Epithelial cell of esophagus (primary cell): ENCODE measurements around the gene SHANK3.

ENCODE experiments used
- DNase-seq: peaks from one replicate; pipeline ENCODE4 v3.0.0; 2010; ENCODE audit warnings: low read depth
- H3K4me3 ChIP-seq: 2 replicates; pipeline ENCODE4 v1.5.1; 2011; ENCODE audit warnings: mild to moderate bottlenecking, low read length, control low read depth
- TF ChIP-seq, protein P1 (sequence below): IDR thresholded peaks from 2 replicates; pipeline ENCODE4 v1.5.1; 2011; ENCODE audit warnings: low read depth, mild to moderate bottlenecking, low read length, control low read depth, inconsistent platforms; ENCODE audit not compliant: insufficient read depth; ENCODE audit errors: missing control alignments

The SHANK3 gene

DNA sequence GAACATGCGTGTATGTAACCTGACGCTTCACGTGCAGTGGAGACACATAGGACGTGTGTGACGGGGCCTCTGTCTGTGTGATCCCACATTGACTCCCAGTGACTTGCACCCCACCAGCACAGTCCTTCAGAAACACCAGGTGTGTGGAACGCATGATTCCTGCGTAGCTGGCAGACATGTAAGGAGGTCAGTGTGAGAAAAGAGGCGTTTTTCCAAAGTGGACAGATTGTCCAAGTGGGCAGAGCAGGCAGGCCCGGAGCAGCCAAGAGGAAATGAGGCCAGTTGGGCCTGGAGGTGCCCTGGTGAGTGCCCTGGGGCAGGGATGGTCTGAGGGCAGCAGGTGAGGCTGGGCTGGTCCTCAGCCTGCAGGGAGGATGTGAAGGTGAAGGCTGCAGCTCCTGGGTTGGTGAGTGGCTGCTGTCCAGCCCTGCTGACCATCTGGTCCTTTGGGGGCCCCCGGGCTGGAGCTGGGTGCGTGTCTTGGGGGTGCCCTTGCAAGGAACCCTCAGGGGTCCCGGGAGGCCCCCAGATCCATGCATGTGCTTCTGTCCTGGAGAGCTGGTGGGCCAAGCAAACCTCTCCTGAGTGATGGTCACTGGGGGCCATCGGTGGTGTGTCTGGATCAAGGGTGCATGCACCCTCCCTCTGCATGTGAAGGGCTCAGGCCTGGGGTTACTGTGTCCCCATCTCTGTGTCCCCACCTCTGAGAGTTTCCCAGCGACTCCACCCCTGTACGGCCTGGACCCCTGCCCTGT is 26.6 kb downstream of the SHANK3 start:
- no peak overlapping the region for H3K4me3 ChIP-seq
- TF ChIP-seq, protein P1, sequence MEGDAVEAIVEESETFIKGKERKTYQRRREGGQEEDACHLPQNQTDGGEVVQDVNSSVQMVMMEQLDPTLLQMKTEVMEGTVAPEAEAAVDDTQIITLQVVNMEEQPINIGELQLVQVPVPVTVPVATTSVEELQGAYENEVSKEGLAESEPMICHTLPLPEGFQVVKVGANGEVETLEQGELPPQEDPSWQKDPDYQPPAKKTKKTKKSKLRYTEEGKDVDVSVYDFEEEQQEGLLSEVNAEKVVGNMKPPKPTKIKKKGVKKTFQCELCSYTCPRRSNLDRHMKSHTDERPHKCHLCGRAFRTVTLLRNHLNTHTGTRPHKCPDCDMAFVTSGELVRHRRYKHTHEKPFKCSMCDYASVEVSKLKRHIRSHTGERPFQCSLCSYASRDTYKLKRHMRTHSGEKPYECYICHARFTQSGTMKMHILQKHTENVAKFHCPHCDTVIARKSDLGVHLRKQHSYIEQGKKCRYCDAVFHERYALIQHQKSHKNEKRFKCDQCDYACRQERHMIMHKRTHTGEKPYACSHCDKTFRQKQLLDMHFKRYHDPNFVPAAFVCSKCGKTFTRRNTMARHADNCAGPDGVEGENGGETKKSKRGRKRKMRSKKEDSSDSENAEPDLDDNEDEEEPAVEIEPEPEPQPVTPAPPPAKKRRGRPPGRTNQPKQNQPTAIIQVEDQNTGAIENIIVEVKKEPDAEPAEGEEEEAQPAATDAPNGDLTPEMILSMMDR: no peak
- DNase-seq: no peak

DNA sequence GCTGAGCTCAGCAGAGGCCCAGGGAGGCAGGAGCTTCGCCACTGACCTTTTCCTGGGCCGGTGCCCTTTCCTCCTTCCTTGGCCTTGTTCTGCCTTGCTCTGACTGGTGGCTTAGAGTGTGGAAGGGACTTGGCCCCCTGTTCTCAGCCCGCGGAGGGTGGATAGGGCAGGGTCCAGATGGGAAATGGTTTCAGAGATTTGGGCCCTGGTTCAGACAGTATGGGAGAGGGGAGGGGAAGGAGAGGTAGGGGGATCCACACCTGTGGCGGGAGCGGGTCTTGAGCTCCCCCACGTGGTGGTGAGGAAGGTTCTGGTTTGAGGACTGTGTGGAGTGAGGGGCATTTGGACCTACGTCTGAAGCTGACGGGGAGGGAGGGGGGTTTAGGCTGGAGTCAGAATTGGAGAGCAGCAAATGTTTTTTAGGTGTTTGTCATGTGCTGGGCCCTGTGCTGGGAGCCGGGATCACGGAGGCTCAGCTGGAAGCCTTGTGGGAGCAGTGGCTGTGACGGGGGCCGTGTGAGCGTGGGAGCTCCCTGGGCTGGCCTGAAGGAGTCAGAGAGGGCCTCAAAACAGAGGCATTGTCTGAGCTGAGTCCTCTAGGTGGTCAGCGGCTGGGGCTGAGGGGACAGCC is 27.2 kb downstream of the SHANK3 start:
- H3K4me3 ChIP-seq: no peak overlapping the region
- no peak for DNase-seq
- TF ChIP-seq, protein P1: peak; percentile 44

DNA sequence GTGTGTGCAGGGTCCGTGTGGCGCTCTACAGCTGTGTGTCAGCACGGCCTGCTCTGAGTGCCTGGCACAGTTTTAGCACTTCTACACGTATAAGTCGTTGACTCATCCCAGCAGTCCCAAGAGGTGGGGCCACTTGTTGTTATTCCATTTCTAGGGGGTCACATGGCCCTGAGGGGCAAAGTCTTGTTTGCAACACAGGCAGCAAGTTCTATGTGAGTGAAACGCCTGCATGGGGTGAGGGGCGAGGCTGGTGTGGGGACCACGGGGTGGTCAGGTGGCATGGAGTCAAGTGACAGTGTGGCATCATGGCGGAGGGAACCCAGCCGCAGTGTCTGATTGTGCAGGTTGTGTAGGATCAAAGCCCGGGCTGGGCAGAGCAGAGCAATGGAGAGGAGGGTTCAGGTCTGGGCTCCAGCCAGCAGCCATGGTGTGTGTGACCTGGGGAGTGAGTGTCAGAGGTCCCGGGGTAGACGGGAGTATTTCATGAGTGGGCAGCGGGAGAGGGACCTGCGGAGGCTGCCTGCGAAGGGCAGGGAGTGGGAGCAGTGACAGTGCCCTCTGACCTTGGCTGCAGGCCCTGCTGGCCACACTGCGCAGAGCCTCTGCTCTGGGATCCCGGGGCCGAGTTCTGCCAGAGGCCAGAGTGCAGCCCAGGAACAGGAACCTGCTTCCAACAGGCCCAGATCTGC is 27.9 kb downstream of the SHANK3 start:
- TF ChIP-seq, protein P1: no peak
- DNase-seq: no peak
- no peak overlapping the region for H3K4me3 ChIP-seq

DNA sequence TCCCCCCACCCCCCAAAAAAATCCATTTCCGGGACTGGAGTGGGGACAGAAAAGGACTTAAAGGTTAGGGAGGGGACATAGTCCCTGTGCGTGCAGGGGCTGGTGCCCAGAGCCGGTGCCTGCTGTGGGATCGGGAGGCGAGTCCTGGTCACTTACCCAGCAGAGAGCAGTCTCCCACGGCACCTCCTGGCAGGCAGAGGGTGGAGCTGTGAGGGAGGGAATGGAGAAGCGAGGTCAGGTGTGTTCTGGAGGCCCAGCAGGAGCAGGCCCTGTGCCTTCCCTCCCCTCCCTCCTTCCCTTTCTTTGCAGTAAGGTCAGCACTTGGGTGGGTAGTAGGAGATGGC is 28.4 kb downstream of the SHANK3 start:
- no peak for DNase-seq
- TF ChIP-seq, protein P1: no peak
- no peak overlapping the region for H3K4me3 ChIP-seq

DNA sequence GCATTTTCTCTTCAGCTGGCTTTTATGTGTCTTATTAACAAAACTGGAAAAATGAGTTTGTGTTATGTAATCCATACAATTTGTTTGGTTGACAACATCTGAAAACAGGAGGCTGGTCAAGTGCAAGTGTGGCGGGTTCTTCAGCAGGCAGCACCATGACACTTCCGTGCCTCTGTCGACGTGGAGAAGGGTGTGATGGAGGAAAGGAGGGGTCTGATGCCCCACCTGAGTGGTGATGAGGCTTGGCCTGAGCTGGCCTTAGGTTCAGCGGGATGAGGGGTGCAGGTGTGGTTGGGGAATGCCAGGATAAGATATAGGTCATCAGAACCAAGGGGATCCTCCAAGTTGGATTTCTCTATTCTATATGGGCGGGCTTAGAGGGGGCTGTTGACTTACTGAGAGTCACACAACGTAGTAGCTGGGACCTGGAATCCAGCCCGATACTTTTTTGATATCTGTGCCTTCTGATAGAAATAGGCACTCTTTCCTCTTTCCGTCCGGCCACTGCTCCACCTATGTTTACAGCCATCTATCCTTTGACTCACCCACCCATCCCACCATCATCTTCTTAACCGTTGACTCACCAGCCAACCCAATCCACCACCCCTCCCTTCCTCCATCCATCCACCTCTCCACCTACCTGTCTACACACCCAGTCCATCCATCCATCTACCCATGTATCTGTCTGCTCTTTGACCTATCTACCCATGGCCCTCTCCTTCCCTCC is 29.0 kb downstream of the SHANK3 start:
- no peak for DNase-seq
- TF ChIP-seq, protein P1: no peak
- H3K4me3 ChIP-seq: no peak overlapping the region

DNA sequence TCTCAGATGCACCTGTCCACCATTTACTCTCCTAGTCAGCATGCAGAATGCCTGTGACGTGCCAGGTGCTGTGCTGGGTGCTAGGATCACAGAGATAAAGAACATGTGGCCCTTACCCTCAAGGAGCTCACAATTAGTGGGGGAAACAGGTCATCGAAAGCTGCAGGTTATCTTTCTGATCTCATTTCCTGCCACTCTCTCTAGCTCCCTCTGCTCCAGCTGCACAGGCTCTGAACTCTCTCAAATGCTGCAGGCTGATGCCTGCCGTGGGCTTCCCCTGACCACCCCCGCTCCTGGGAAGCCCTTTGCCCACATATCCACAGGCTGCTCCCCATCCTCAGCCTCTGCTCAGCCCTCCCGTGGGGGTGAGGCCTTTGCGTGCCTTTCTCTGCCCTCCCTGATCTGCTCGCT is 29.6 kb downstream of the SHANK3 start:
- H3K4me3 ChIP-seq: no peak overlapping the region
- no peak for DNase-seq
- TF ChIP-seq, protein P1: no peak
